Measurements from ENCODE around the gene NIT2.

DNA sequence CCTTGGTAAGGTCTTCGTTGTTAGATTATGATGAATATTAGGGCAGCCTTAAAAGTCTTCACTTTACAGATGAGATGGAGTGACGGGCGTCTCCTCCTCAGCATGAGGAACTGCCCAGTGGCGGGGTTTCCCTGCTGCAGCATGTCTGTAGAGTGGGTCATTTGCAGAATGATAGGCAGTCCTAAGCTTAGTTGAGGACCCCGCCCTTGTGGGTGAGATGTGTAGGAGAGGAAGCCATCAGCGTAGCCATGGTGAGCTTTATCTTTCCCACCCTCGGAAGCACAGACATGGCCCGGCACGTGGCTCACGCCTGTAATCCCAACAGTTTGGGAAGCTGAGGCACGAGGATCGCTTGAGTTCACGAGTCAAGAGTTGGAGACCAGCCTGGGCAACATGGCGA, 877 bp downstream of the NIT2 start:
- TF ChIP-seq RAD21 (IDR thresholded peaks at IDR 0.05; ENCODE audit: low read depth) (no peak), ZBTB7A (IDR thresholded peaks at IDR 0.05; ENCODE audit: low read depth) (no peak), TEAD4 (IDR thresholded peaks at IDR 0.05) (no peak), CEBPB (IDR thresholded peaks at IDR 0.05) (no peak), CREB1 (IDR thresholded peaks at IDR 0.05; ENCODE audit: low read depth) (no peak), TCF12 (IDR thresholded peaks at IDR 0.05; ENCODE audit: low read depth) (no peak), EP300 (IDR thresholded peaks at IDR 0.05; ENCODE audit: borderline replicate concordance) (no peak), MAX (IDR thresholded peaks at IDR 0.05) (no peak), NFIC (IDR thresholded peaks at IDR 0.05) (no peak), TAF1 (IDR thresholded peaks at IDR 0.05; ENCODE audit: low read depth) (no peak), YY1 (IDR thresholded peaks at IDR 0.05; ENCODE audit: low read depth) (no peak)
- TF ChIP-seq, protein P1, sequence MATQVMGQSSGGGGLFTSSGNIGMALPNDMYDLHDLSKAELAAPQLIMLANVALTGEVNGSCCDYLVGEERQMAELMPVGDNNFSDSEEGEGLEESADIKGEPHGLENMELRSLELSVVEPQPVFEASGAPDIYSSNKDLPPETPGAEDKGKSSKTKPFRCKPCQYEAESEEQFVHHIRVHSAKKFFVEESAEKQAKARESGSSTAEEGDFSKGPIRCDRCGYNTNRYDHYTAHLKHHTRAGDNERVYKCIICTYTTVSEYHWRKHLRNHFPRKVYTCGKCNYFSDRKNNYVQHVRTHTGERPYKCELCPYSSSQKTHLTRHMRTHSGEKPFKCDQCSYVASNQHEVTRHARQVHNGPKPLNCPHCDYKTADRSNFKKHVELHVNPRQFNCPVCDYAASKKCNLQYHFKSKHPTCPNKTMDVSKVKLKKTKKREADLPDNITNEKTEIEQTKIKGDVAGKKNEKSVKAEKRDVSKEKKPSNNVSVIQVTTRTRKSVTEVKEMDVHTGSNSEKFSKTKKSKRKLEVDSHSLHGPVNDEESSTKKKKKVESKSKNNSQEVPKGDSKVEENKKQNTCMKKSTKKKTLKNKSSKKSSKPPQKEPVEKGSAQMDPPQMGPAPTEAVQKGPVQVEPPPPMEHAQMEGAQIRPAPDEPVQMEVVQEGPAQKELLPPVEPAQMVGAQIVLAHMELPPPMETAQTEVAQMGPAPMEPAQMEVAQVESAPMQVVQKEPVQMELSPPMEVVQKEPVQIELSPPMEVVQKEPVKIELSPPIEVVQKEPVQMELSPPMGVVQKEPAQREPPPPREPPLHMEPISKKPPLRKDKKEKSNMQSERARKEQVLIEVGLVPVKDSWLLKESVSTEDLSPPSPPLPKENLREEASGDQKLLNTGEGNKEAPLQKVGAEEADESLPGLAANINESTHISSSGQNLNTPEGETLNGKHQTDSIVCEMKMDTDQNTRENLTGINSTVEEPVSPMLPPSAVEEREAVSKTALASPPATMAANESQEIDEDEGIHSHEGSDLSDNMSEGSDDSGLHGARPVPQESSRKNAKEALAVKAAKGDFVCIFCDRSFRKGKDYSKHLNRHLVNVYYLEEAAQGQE (IDR thresholded peaks at IDR 0.05; ENCODE audit: low read depth) = no peak
